Measurements from ENCODE around the gene ITCH. TPM values are rescaled to one million over a fixed set of nuclear protein-coding genes. Genes with fewer than 3 reads are reported as not detected.
"Not testable (repeated sequence)": the region's sequence is repeated elsewhere in the genome, so short reads cannot be mapped to it uniquely, and the experiment has no call there.

The ITCH gene
- total RNA-seq, 1 donor from 2014 or later, result 57.5 TPM

DNA sequence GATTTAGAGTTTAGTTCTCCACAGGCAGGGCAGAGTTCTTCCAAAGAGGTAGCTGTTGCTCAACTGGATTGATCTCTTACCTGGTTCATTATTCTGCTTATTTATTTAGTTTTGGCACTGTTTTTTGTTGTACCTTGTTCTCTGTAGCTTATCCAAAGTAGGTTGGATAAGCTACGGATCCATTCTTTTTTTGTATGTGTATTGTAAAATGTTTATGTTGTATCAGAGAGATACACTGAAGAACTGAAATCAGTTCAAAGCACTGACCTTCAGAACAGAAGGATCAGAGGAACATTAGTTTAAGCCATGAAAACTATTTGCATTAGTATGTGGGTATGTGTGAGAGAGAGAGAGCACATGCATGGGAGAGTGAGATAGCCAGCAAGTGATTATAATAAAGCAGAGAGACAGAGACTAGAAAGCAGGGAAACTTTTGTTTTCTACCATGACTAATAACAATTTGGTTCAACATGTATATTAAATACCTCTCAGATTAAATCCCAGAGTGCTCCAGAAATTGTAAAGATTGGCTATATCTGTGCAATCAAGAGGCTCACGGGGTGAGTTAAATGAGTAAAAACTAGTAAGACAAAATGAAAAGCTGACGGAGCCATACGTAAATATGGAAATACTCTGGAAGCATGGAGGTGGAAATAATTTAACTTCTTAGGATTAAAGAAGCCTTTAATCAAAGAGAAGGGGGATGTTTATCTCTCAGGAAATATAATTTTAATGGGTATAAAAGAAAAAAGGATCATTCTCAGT is 40.2 kb downstream of the ITCH start:
- ATAC-seq (no peak), DNase-seq (no peak)
- H3K36me3 ChIP-seq, result peaks cover 45% of the 10 kb centered on the region
- H3K9me3 ChIP-seq, result no peaks in the 10 kb centered on the region
- intact Hi-C loops (cut with DNase I), result no loop called here
- no peak for TF ChIP-seq CTCF (IDR thresholded peaks at IDR 0.05)
- no peak overlapping the region for H3K4me3 ChIP-seq
- H3K27me3 ChIP-seq (ENCODE audit: low read depth), result no peaks in the 10 kb centered on the region
- no peak overlapping the region for H3K27ac ChIP-seq
- peaks cover 38% of the 10 kb centered on the region for H3K4me1 ChIP-seq

DNA sequence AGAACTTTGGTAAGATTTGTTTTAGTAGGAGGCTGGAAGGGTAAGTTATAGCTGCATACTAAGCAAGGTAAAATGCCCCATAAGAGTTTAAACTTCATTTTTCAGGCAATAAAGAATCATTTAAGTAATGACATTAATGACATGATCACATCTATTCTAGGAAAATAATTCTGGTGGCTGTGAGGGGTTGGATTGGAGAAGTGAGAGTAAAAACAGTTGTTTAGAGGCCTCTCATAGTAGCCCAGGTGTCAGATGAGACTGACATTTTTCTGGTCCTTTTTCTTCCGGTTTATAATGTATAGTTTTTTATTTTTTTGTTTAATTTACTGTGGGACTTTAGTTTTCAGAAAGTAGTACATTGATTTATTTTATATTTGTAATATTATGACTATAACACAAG is 40.8 kb downstream of the ITCH start:
- no peaks in the 10 kb centered on the region for H3K27me3 ChIP-seq (ENCODE audit: low read depth)
- no peak for DNase-seq
- H3K4me3 ChIP-seq, result no peak overlapping the region
- H3K27ac ChIP-seq, result no peak overlapping the region
- intact Hi-C loops (cut with DNase I), result no loop called here
- ATAC-seq, result no peak
- H3K9me3 ChIP-seq, result no peaks in the 10 kb centered on the region
- no peak for TF ChIP-seq CTCF (IDR thresholded peaks at IDR 0.05)
- peaks cover 45% of the 10 kb centered on the region for H3K36me3 ChIP-seq
- H3K4me1 ChIP-seq, result peaks cover 38% of the 10 kb centered on the region

DNA sequence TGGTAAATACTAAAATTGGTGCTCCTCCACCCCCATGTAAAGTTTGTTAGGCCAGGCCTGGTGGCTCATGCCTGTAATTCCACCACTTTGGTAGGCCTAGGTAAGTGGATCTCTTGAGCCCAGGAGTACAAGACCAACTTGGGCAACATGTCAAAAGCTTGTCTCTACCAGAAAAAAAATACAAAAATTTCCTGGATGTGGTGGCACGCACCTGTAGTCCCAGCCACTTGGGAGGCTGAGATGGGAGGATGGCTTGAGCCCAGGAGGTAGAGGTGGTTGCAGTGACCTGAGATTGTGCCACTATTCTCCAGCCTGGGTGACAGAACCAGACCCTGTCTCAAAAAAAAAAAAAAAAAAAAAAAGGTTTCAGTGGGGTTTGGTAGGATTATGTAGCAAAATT is 41.7 kb downstream of the ITCH start:
- no peak overlapping the region for H3K4me3 ChIP-seq
- intact Hi-C loops (cut with DNase I), result no loop called here
- no peak for ATAC-seq
- TF ChIP-seq CTCF (IDR thresholded peaks at IDR 0.05), result no peak
- H3K27ac ChIP-seq, result no peak overlapping the region
- H3K9me3 ChIP-seq, result no peaks in the 10 kb centered on the region
- peaks cover 38% of the 10 kb centered on the region for H3K4me1 ChIP-seq
- DNase-seq, result no peak
- H3K27me3 ChIP-seq (ENCODE audit: low read depth), result no peaks in the 10 kb centered on the region
- peaks cover 49% of the 10 kb centered on the region for H3K36me3 ChIP-seq

DNA sequence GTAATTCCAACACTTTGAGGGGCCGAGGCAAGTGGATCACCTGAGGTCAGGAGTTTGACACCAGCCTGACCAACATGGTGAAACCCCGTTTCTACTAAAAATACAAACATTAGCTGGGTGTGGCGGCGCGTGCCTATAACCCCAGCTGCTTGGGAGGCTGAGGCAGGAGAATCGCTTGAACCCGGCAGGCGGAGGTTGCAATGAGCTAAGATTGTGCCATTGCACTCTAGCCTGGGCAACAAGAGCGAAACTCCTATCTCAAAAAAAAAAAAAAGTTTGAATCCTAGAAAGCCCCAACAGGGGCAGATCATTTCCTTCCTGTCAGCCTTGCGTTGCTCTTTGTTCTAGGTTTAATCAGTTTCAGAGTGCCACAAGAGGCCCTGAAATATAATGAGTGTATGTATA is 42.2 kb downstream of the ITCH start:
- H3K9me3 ChIP-seq; H3K4me3 ChIP-seq; H3K27me3 ChIP-seq (ENCODE audit: low read depth); DNase-seq; intact Hi-C loops (cut with DNase I); ATAC-seq; H3K27ac ChIP-seq: not testable (repeated sequence)
- Histone ChIP-seq H3K4me1 (peaks cover 38% of the 10 kb centered on the region), H3K36me3 (peaks cover 49% of the 10 kb centered on the region)

DNA sequence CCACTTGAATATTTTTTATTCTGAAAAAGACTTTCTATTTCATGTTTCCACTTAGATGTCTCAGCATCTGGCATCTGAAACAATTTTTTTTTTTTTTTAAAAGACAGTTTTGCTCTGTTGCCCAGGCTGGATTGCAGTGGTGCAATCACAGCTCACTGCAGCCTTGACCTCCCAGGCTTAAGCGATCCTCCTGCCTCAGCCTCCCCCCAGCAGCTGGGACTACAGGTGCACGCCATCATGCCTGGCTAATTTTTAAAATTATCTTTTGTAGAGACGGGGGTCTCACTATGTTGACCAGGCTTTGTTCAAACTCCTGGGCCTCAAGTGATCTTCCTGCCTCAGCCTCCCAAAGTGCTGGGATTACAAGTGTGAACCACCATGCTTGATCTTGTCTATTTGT is 42.9 kb downstream of the ITCH start:
- Histone ChIP-seq H3K36me3 (peaks cover 50% of the 10 kb centered on the region), H3K4me1 (peaks cover 38% of the 10 kb centered on the region)
- H3K27me3 ChIP-seq (ENCODE audit: low read depth); H3K27ac ChIP-seq; intact Hi-C loops (cut with DNase I); DNase-seq; ATAC-seq; H3K4me3 ChIP-seq; H3K9me3 ChIP-seq: not testable (repeated sequence)

- Histone ChIP-seq H3K27me3 (ENCODE audit: low read depth) (no peaks in the 10 kb centered on the region), H3K4me3 (no peak overlapping the region), H3K4me1 (peaks cover 18% of the 10 kb centered on the region), H3K9me3 (no peaks in the 10 kb centered on the region), H3K36me3 (peaks cover 54% of the 10 kb centered on the region), H3K27ac (no peak overlapping the region)
- DNase-seq (no peak), ATAC-seq (peak in 1 of 2 donors; percentile 12)
- intact Hi-C loops (cut with DNase I), result no loop called here
- TF ChIP-seq CTCF (IDR thresholded peaks at IDR 0.05), result no peak
These were observed 44.9 kb downstream of the ITCH start for GRCh38 chr20:34407962-34408474.

Data from lower lobe of right lung (tissue), 2 donors.